OCI-M1 (cell line): ENCODE results near the gene DOCK7.

ENCODE experiments used
- DNase-seq: peaks from one replicate; lab custom pipeline; 2025; lab: John Stamatoyannopoulos, UW

The DOCK7 gene

GRCh38 chr1:62405247-62405646 lies 282.9 kb downstream of the DOCK7 start:
- DNase-seq, result no peak
